MCF 10A (cell line): ENCODE data around the gene RGS21. TPM values are rescaled to one million over a fixed set of nuclear protein-coding genes. Genes with fewer than 3 reads are reported as not detected.

Experiments used
- BruUV-seq: library from RNA; stranded (reverse); fragments of 400-500 nt; replicated peaks from 2 replicates; lab custom pipeline; 2021; lab: Mats Ljungman, UMichigan
- CTCF ChIA-PET: fragments of 300-600 bp; sonication (Branson Sonifier 250); formaldehyde crosslinking; extraction: SDS; loops from one replicate; lab custom pipeline; 2021; ENCODE audit warnings: antibody characterized with exemption, inconsistent platforms; lab: Yijun Ruan, JAX
- POLR2A ChIA-PET: fragments of 300-600, 350-650 bp; sonication (Branson Sonifier 250); formaldehyde crosslinking; extraction: SDS; loops from one replicate; lab custom pipeline; 2020; ENCODE audit warnings: antibody characterized with exemption, inconsistent platforms; lab: Yijun Ruan, JAX
- DNase-seq: peaks from one replicate; pipeline ENCODE4 v3.0.0-alpha.2; 2018; ENCODE audit not compliant: unreplicated experiment
- H3K27ac Mint-ChIP-seq: one replicate; pipeline ENCODE4 v1.8.0; 2022; ENCODE audit warnings: mild to moderate bottlenecking, low read depth, mixed read lengths; ENCODE audit not compliant: unreplicated experiment
- H3K27me3 Mint-ChIP-seq: one replicate; pipeline ENCODE4 v1.8.0; 2022; ENCODE audit warnings: mixed read lengths; ENCODE audit not compliant: insufficient read depth, unreplicated experiment
- H3K36me3 Mint-ChIP-seq: one replicate; pipeline ENCODE4 v1.8.0; 2022; ENCODE audit warnings: mild to moderate bottlenecking, moderate library complexity, mixed read lengths; ENCODE audit not compliant: insufficient read depth, unreplicated experiment
- H3K4me1 Mint-ChIP-seq: one replicate; pipeline ENCODE4 v1.8.0; 2022; ENCODE audit warnings: mixed read lengths; ENCODE audit not compliant: insufficient read depth, unreplicated experiment
- H3K4me3 Mint-ChIP-seq: one replicate; pipeline ENCODE4 v1.8.0; 2022; ENCODE audit warnings: mild to moderate bottlenecking, moderate library complexity, mixed read lengths; ENCODE audit not compliant: unreplicated experiment
- H3K9me3 Mint-ChIP-seq: one replicate; pipeline ENCODE4 v1.8.0; 2022; ENCODE audit warnings: mixed read lengths; ENCODE audit not compliant: unreplicated experiment
- intact Hi-C: fragments of 100-400 bp; cut with micrococcal nuclease; formaldehyde crosslinking; loops from 2 replicates; pipeline ENCODE4 v1.14.1; 2022
- total RNA-seq: library from RNA; stranded (reverse); gene quantifications from 2 replicates; pipeline ENCODE4 v1.2.3, GENCODE V29; 2022
- TF ChIP-seq, protein P1 (sequence below): fragments of 200-600 bp; IDR thresholded peaks from one replicate; pipeline ENCODE4 v1.8.0; 2022; ENCODE audit warnings: antibody characterized with exemption, mild to moderate bottlenecking; ENCODE audit not compliant: unreplicated experiment

Gene RGS21
- total RNA-seq, 1 experiment from 2014 or later = not detected

DNA sequence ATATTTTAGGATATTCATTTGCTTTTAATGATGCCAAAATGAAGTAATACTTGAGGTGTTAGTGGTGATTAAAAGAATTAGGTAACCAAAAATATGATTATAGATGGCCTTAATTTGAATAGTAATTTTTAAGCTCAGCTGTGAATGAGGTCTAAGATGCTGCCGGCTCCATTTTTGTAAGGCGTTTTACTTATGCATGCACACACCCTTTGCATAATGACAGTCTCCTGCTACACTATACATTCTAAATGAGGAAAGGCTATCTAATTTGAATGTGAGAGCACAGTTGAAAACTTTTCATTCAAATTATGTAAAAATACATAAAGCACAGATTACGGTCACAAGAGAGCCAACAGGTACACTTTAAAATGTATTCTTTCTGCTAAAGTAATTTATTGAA, 41.6 kb downstream of the RGS21 start:
- POLR2A ChIA-PET = no interaction called here
- no peak overlapping the region for H3K27ac Mint-ChIP-seq
- CTCF ChIA-PET = no interaction called here
- H3K36me3 Mint-ChIP-seq = no peaks in the 10 kb centered on the region
- BruUV-seq = no TSS peak
- H3K27me3 Mint-ChIP-seq = no peaks in the 10 kb centered on the region
- TF ChIP-seq, protein P1, sequence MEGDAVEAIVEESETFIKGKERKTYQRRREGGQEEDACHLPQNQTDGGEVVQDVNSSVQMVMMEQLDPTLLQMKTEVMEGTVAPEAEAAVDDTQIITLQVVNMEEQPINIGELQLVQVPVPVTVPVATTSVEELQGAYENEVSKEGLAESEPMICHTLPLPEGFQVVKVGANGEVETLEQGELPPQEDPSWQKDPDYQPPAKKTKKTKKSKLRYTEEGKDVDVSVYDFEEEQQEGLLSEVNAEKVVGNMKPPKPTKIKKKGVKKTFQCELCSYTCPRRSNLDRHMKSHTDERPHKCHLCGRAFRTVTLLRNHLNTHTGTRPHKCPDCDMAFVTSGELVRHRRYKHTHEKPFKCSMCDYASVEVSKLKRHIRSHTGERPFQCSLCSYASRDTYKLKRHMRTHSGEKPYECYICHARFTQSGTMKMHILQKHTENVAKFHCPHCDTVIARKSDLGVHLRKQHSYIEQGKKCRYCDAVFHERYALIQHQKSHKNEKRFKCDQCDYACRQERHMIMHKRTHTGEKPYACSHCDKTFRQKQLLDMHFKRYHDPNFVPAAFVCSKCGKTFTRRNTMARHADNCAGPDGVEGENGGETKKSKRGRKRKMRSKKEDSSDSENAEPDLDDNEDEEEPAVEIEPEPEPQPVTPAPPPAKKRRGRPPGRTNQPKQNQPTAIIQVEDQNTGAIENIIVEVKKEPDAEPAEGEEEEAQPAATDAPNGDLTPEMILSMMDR = no peak
- intact Hi-C loops = no loop called here
- DNase-seq = no peak
- no peak overlapping the region for H3K4me3 Mint-ChIP-seq
- no peaks in the 10 kb centered on the region for H3K4me1 Mint-ChIP-seq
- H3K9me3 Mint-ChIP-seq = no peaks in the 10 kb centered on the region

DNA sequence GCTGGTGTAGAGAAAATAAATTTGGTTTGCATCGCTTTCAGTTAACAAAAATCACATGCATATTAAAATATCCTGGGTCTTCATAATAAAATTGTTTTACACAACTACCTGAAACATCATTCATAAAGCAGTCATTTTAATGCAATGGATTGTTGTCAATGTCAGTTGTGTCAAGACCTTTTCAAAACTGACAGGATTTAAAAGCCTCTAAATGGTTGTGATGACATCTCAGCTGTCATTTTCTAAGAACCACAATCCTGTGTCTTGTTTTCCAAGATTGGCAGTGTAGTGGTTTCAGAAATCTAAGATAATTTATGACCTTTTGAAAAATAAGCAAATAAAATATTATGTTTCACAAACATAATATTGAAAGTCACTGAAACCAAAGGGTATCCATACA, 42.0 kb downstream of the RGS21 start:
- H3K36me3 Mint-ChIP-seq = no peaks in the 10 kb centered on the region
- intact Hi-C loops = no loop called here
- no peaks in the 10 kb centered on the region for H3K4me1 Mint-ChIP-seq
- DNase-seq = no peak
- no peaks in the 10 kb centered on the region for H3K27me3 Mint-ChIP-seq
- no TSS peak for BruUV-seq
- H3K9me3 Mint-ChIP-seq = no peaks in the 10 kb centered on the region
- ChIA-PET CTCF (no interaction called here), POLR2A (no interaction called here)
- TF ChIP-seq, protein P1 = no peak
- H3K4me3 Mint-ChIP-seq = no peak overlapping the region
- no peak overlapping the region for H3K27ac Mint-ChIP-seq

DNA sequence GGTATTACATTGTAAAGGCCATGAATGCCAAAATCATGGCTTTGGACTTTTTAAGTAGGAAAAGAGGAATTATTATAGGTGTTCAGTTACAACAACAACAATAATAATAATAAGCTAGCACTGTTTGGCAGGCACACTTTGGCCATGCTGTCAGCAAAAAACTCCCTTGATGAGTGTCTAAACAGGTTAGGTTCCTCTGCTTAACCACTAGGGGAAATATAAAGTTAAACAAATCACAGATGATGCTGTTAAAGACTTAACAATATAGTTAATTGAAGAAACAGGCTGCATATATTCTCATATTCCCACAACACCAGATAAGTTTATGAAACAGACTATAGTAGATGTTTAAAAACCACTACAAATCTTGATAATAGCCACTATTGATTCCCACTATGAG, 46.4 kb downstream of the RGS21 start:
- no peak overlapping the region for H3K4me3 Mint-ChIP-seq
- H3K27ac Mint-ChIP-seq = no peak overlapping the region
- no peaks in the 10 kb centered on the region for H3K36me3 Mint-ChIP-seq
- ChIA-PET POLR2A (no interaction called here), CTCF (interaction anchor here (0.8 to 1.5 kb wide), 2 partner anchors 11 to 270 kb away, joined by 3 to 4 read pairs; no protein-coding TSS in a partner anchor)
- peak; percentile 13 for DNase-seq
- H3K9me3 Mint-ChIP-seq = no peaks in the 10 kb centered on the region
- H3K4me1 Mint-ChIP-seq = no peaks in the 10 kb centered on the region
- no TSS peak for BruUV-seq
- no peaks in the 10 kb centered on the region for H3K27me3 Mint-ChIP-seq
- intact Hi-C loops = no loop called here
- TF ChIP-seq, protein P1 = no peak

DNA sequence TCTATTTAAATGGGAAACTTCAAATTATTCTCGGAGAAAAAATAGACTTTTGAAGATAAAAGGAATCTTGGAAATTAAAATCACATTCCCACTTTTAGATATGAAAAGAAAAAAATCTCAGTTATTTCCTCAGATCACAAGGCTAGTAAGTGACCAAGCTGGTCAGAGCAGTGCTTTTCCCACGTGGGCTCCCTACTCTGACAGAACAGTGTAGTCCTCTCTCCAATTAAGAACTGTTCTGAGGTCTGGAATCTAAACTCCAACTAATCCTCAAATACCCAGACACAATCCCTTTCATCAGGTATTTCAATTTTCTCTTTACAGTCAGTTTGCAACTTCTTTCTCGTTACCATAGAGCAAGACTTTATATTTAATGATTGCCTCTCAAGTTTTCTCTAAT, 50.6 kb downstream of the RGS21 start:
- Mint-ChIP-seq H3K27me3 (no peaks in the 10 kb centered on the region), H3K4me3 (no peak overlapping the region), H3K4me1 (no peaks in the 10 kb centered on the region), H3K9me3 (no peaks in the 10 kb centered on the region), H3K36me3 (no peaks in the 10 kb centered on the region), H3K27ac (no peak overlapping the region)
- TF ChIP-seq, protein P1 = no peak
- ChIA-PET CTCF (no interaction called here), POLR2A (no interaction called here)
- intact Hi-C loops = no loop called here
- BruUV-seq = no TSS peak
- DNase-seq = no peak
